KOPT-K1 (cell line): ENCODE data around the gene TMEM120B.
"Not testable (repeated sequence)": the region's sequence is repeated elsewhere in the genome, so short reads cannot be mapped to it uniquely, and the experiment has no call there.

Experiments
- H3K27ac ChIP-seq: fragments of 200-600 bp; sonication (generic); 2 replicates; pipeline ENCODE4 v1.5.1; 2016; ENCODE audit warnings: antibody characterized with exemption, mild to moderate bottlenecking, low read depth, low read length; ENCODE audit not compliant: poor library complexity, severe bottlenecking
- H3K36me3 ChIP-seq: fragments of 200-600 bp; sonication (generic); 2 replicates; pipeline ENCODE4 v1.5.1; 2017; ENCODE audit warnings: antibody characterized with exemption, mild to moderate bottlenecking, low read length, moderate library complexity; ENCODE audit not compliant: insufficient read depth
- H3K9me3 ChIP-seq: fragments of 200-600 bp; sonication (generic); 2 replicates; pipeline ENCODE4 v1.5.1; 2017; ENCODE audit warnings: antibody characterized with exemption, low read length, mild to moderate bottlenecking; ENCODE audit not compliant: insufficient read depth, poor library complexity, severe bottlenecking

The TMEM120B gene

DNA sequence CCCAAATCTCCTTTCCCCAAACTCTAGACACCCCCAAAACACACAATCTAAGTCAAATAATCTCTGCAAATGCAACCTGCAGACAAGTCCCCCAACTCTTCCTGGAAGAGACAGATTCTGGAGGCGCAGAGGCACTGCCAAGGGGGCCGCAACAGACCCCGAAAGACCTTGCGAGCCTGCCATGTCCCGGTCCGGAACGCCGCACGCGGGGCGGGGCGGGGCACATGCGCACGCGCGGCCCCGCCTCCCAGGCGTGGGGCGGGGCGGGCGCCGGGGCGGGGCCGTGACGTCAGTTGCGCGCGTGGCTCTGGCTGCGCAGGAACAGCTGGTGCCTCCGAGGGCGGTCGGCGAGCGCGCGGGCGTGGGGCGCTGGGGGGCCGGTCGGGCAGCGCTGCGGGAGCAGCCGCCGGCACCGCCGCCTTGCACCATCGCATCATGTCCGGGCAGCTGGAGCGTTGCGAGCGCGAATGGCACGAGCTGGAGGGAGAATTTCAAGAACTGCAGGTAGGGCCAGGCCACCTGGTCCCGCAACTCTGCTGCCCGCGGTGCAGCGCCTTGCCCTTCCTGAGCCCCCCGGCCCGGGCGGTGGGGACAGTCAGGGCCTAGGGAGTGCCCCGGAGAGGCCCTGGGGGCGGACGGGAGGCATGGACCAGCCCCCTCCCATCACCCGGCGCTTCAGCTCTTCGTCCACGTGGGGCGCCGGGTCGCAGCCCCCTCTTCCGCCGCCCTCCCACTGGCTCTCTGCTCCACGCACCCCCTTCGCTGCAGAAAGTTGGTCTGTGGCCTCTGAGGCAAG is at the start of gene TMEM120B:
Gene TMEM120B (plus strand): TSS at position 292 of the 796 bp plus-strand sequence. CDS start 144 bp downstream, at position 436.
- peaks cover 23% of the 10 kb centered on the region; the same call in 1 of the 2 replicates for H3K36me3 ChIP-seq
- no peaks in the 10 kb centered on the region for H3K9me3 ChIP-seq
- H3K27ac ChIP-seq, result peak within 1 kb of the TSS; percentile 78

DNA sequence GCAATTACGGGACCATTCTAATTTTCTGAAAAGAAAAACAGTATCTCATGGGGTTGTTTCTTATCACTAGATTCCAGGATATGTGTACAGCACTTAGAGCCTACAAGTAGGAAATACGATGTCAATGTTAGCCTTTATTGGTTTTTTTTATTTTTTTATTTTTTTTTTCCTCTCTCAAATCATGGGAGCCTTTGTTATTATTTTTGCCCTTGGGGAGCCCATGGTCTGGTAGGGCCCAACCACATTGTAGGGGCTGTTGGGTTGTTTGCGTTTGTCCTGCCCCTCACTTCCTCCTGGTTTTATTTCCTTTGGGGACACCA is 49.0 kb upstream of the TMEM120B start:
- Histone ChIP-seq H3K27ac (peak overlapping the region; percentile 83), H3K36me3 (peaks cover 17% of the 10 kb centered on the region; the same call in 1 of the 2 replicates), H3K9me3 (no peaks in the 10 kb centered on the region)

DNA sequence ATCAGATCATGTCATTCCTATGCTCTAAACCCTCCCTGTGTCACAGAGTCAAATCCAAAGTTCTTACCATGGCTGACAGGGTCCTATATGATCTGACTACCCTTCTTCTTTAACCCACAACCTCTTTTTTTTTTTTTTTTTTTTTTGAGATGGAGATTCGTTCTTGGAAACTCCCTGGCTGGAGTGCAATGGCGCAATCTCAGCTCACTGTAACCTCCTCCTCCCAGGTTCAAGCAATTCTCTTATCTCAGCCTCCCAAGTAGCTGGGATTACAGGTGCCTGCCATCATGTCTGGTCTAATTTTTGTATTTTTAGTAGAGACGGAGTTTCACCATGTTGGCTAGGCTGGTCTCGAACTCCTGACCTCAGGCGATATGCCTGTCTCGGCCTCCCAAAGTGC is 45.7 kb upstream of the TMEM120B start:
- Histone ChIP-seq H3K36me3 (peaks cover 31% of the 10 kb centered on the region), H3K27ac (peak overlapping the region; percentile 23)
- not testable (repeated sequence) for H3K9me3 ChIP-seq

DNA sequence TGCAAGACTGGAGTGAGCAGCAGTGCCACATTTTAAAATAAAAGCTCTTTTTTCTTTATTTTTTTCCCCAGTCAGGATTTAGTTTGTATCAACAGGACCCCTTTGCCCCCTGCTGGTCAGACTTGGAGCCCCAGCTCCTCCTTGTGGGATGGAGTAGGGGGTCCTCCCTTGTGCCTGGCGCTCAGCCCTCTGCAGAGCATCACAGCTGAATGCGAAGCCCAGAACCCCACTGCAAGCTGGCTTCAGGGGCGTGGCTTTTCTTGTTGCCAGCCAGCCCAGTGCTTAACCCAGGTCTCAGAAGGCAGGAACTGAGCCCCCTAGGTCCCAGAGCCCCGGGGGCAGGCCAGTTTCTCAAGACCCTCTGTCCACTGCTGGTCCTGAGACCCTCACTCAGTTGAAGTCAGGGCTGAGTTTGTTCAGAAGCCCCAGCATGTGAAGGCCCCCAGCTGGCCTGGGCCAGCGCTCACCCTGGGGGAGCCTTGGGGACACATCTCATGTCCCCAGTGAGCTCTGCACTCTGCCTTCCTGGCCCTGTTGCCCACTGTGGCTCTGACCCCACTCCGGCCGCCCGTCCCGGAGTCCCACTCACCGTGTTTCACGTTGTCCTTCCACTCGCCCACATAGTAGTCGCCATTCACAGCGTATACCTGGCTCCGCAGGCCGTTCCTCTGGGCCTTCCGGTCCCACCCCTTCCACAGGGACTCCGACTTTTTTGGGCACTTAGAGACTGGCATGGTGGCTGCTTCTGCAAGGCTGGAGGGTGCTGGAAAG is 43.6 kb upstream of the TMEM120B start:
- peak overlapping the region; percentile 31 for H3K27ac ChIP-seq
- no peaks in the 10 kb centered on the region for H3K9me3 ChIP-seq
- H3K36me3 ChIP-seq, result peaks cover 31% of the 10 kb centered on the region

DNA sequence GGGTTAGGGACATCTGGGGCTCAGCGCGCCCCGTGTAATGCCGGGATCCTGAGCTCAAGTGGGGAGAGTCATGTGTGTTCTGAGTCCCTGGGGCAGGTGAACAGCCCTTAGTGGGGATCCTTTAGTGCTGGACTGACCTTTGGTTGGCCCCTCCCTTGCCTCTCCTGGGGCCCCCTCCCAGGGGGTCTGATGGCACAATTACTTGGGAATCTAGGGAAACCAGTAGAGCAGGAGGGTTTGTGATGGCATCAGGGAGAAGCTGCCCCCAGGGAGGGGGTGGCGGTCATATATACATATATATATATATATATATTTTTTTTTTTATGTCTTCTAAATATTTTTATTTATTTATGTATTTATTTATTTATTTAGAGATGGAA is 43.0 kb upstream of the TMEM120B start, which contains the start of gene MORN3:
Gene MORN3 (minus strand): TSS at position 134 of the 380 bp plus-strand sequence. CDS start 171 bp downstream, outside the sequence.
- H3K36me3 ChIP-seq, result peaks cover 31% of the 10 kb centered on the region
- peak within 1 kb of the TSS; percentile 31 for H3K27ac ChIP-seq

DNA sequence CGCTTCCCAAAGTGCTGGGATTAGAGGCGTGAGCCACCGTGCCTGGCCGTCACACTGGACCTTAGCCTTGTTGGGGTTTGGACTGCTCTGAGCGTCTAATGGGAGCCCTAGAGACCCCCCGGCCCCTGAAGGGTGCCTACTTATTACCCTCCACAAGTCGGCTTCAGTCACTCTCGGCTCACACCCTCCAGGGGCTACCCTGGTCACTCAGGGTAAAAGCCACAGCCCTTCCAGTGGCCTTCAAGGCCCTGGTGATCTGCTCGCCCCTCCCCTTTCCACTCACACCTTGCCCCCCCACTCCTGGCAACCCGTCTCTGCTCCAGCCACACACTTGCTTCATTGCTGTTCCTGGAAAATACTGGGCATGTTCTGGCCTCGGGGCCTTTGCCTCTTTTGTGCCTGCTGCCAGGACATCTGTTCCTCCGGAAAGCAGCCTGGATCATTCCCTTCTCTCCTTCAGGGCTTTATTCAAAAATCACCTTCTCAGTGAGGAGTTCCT is 39.5 kb upstream of the TMEM120B start:
- Histone ChIP-seq H3K27ac (peak overlapping the region; percentile 62), H3K36me3 (peaks cover 17% of the 10 kb centered on the region), H3K9me3 (no peaks in the 10 kb centered on the region)

More for the DNA sequence above, 43.0 kb upstream of the TMEM120B start, which contains the start of gene MORN3:
- H3K9me3 ChIP-seq, result no peaks in the 10 kb centered on the region

DNA sequence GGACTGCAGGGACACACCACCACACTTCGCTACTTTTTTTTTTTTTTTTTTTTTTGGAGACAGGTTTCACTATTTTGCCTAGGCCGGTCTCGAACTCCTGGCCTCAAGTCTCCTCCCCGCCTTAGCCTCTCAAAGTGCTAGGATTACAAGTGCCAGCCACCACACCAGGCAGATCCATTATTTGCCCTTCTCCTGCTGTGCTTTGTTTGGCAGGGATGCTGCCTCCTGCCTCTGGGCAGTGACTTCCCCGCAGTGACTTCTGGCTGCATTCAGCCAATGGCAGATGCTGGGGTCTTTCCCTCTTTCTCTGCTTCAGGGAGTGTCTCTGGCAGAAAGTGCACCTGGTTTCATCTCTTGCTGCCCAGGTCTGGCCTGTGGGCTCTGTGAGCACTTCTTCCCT is 36.4 kb upstream of the TMEM120B start:
- no peaks in the 10 kb centered on the region for H3K36me3 ChIP-seq
- H3K27ac ChIP-seq, result no peak overlapping the region
- H3K9me3 ChIP-seq, result no peaks in the 10 kb centered on the region

DNA sequence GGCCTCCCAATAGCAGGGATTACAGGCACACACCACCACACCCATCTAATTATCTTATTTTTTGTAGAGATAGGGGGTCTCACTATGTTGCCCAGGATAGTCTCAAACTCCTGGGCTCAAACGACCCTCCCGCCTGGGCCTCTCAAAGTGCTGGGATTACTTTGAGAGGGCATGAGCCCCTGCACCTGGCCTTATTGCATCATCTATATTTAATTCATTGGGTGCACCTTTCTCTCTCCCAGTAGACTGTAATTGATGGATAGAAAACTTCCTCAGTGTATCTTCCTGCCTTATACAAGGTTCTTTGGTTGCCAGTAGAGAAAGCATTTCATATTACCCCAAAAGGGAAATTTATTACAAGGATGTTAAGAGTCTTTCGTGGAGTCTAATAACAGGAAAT is 34.2 kb upstream of the TMEM120B start:
- H3K9me3 ChIP-seq, result no peaks in the 10 kb centered on the region
- H3K27ac ChIP-seq, result peak overlapping the region; percentile 8
- no peaks in the 10 kb centered on the region for H3K36me3 ChIP-seq

DNA sequence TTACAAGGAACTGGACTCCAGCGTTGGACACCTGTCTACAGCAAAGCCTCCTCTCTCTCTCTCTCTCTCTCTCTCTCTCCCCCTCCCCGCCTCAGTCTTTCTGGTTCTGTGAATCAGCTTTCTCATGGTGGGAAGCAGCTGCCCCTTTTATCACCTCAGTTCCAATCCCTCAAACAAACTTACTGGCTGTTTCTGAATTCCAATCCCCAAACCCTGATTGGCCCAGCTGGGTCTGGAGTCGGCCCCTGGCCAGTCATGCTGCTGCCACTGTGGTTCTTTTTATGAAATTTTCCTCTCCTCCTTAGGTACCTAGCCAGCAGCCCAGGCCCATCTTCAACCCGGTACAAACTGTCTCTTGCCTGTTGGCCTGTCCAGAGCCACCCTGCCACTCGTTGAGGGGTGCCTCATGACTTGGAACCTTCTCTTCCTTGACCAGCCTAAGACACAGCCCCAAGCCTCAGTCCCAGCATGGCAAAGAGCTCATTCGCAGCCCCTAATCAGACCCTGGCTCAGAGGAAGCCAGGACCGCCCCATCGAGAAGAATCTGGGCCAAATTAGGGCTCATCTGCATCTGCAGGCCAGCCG is 33.7 kb upstream of the TMEM120B start:
- H3K27ac ChIP-seq, result peak overlapping the region; percentile 8
- H3K9me3 ChIP-seq, result no peaks in the 10 kb centered on the region
- no peaks in the 10 kb centered on the region for H3K36me3 ChIP-seq

DNA sequence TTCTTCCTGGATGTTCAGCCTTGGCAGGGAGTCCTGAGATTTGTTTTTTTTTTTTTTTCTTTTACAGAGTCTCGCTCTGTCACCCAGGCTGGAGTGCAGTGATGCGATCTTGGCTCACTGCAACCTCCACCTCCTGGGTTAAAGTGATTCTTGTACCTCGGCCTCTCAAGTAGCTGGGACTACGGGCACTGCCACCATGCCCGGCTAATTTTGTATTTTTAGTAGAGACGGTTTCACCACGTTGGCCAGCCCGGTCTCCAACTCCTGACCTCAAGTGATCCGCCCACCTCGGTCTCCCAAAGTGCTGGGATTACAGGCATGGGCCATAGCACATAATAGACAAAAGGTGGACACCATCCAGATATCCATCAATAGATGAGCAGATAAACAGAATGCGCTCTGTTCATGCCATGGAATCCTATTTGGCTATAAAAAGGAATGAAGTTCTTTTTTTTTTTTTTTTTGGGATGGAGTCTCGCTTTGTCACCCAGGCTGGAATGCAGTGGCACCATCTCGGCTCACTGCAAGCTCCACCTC is 32.8 kb upstream of the TMEM120B start:
- not testable (repeated sequence) for H3K36me3 ChIP-seq, H3K9me3 ChIP-seq
- H3K27ac ChIP-seq, result peak overlapping the region; percentile 8

DNA sequence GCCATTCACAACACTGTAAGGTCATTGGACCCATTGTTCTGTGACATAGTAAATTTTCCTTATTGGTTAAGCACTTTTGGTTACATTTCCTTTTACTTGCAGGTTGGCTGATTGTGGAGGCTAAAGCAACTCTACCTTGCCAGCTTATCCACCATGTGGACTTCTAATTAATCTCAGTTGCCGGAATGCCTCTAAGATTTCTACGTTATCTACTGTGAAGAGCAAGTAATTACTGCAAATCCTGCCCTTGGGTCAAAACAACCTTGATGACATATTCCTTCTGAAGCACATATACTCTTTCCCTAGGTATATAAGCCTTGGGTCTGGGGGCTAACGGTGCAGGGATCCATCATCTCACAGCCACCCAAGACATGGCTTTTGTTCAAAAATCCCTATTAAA is 23.6 kb upstream of the TMEM120B start:
- Histone ChIP-seq H3K9me3 (no peaks in the 10 kb centered on the region), H3K27ac (no peak overlapping the region), H3K36me3 (no peaks in the 10 kb centered on the region)

DNA sequence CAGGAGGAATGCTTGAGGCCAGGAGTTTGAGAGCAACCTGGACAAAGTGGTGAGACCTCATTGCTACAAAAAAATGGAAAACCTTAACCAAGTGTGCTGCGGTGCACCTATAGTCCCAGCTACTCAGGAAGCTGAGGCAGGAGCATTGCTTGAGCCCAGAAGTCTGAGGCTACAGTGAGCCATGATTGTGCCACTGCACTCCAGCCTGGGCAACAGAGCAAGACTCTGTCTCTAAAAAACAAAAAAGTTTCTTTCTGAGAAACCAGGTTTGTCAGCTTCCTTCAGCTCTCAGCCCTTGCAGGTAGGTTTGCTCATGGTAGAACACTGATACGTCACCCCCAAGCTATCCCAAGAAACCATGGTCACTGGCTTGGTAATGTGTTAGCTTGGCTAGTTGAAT is 23.1 kb upstream of the TMEM120B start:
- no peaks in the 10 kb centered on the region for H3K9me3 ChIP-seq
- no peak overlapping the region for H3K27ac ChIP-seq
- no peaks in the 10 kb centered on the region for H3K36me3 ChIP-seq

DNA sequence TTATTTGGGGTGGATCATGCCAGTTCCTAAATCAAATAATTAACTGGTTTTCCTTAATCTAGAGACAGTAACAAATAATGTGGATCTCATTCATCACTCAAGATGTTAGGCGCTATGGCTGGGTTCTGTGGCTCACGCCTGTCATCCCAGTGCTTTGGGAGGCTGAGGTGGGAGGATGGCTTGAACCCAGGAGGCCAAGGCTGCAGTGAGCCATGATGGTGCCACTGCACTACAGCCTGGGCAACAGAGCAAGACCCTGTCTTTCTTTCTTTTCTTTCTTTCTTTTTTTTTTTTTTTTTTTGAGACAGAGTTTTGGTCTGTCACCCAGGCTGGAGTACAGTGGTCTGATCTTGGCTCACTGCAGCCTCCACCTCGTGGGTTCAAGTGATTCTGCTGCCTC is 19.8 kb upstream of the TMEM120B start:
- not testable (repeated sequence) for H3K9me3 ChIP-seq, H3K36me3 ChIP-seq, H3K27ac ChIP-seq

DNA sequence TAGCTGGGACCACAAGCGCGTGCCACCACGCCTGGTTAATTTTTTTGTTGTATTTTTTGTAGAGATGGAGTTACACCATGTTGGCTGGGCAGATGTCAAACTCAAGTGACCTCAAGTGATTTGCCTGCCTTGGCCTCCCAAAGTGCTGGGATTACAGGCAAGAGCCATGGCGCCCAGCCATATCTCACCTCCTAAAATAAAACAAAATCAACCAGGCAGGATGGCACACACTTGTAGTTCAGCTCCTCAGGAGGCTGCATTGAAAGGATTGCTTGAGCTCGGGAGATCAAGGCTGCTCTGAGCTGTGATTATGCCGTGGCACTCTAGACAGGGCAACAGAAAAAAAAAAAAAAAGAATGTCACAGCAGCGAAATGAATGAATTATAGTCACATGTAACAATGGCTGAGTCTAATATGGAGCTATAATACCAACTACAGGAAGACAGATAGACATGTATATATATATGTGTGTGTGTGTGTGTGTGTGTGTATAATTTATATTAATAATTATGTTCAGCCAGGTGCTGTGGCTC is 19.3 kb upstream of the TMEM120B start:
- H3K9me3 ChIP-seq, result no peaks in the 10 kb centered on the region
- H3K27ac ChIP-seq, result no peak overlapping the region
- H3K36me3 ChIP-seq, result no peaks in the 10 kb centered on the region
